Sigmoid colon (tissue), 7 donors: Measurements from ENCODE around the gene PUS7L. TPM values are rescaled to one million over a fixed set of nuclear protein-coding genes. Genes with fewer than 3 reads are reported as not detected.
"Not testable (repeated sequence)": the region's sequence is repeated elsewhere in the genome, so short reads cannot be mapped to it uniquely, and the experiment has no call there.

Experiments
- DNase-seq: peaks from one replicate; pipeline ENCODE4 v3.0.0-alpha.2; 2019
- H3K27ac ChIP-seq, 4 donors: fragments of 200-600 bp; sonication (generic); one replicate each; pipeline ENCODE4 v1.5.1; 2016 to 2019; ENCODE audit warnings: mild to moderate bottlenecking in 1 of 4
- H3K27me3 ChIP-seq, 3 donors: fragments of 200-600 bp; sonication (generic); one replicate each; pipeline ENCODE4 v1.5.1; 2019; ENCODE audit warnings: mild to moderate bottlenecking in 1 of 3
- H3K36me3 ChIP-seq, 4 donors: fragments of 200-600 bp; sonication (generic); one replicate each; pipeline ENCODE4 v1.5.1; 2016 to 2019
- H3K4me1 ChIP-seq, 4 donors: fragments of 200-600 bp; sonication (generic); one replicate each; pipeline ENCODE4 v1.5.1; 2017 to 2019
- H3K4me3 ChIP-seq, 4 donors: fragments of 200-600 bp; sonication (generic); one replicate each; pipeline ENCODE4 v1.5.1; 2017 to 2019; ENCODE audit warnings: mild to moderate bottlenecking in 2 of 4, moderate library complexity in 1 of 4
- H3K9me3 ChIP-seq, 4 donors: fragments of 200-600 bp in 3 of 4; sonication (generic) in 3 of 4; one replicate each; pipeline versions ENCODE4 v1.5.1 to v1.6.1; 2013 to 2019
- CTCF ChIP-seq, 4 experiments: fragments of 450-650 bp in 3 of 4; fragments of 200-600 bp in 1 of 4; IDR thresholded peaks; one replicate each; pipeline ENCODE4 v1.5.1; 2016 to 2019; ENCODE audit warnings: antibody characterized with exemption in 4 of 4, mild to moderate bottlenecking in 3 of 4, moderate library complexity in 2 of 4
- EP300 ChIP-seq, 4 donors: sonication (generic); formaldehyde crosslinking; IDR thresholded peaks; one replicate each; pipeline ENCODE4 v1.6.1; 2017; ENCODE audit warnings: antibody characterized with exemption in 4 of 4
- POLR2A ChIP-seq, 2 donors: fragments of 450-650 bp; IDR thresholded peaks; one replicate each; pipeline ENCODE4 v1.6.1; 2016; ENCODE audit warnings: antibody characterized with exemption in 2 of 2, mild to moderate bottlenecking in 2 of 2, moderate library complexity in 2 of 2
- POLR2AphosphoS5 ChIP-seq, 4 donors: sonication (generic); formaldehyde crosslinking; IDR thresholded peaks; one replicate each; pipeline ENCODE4 v1.6.1; 2017; ENCODE audit warnings: antibody characterized with exemption in 4 of 4
- WGBS, 2 donors: extraction: QIAGEN DNeasy Blood & Tissue Kit; methylation state at CpG; one replicate each; pipeline ENCODE4 v1.1.7; 2013; 5-methylcytosine and 5-hydroxymethylcytosine counted together
- intact Hi-C: fragments of 100-400 bp; cut with DNase I; formaldehyde crosslinking; loops from one replicate; pipeline ENCODE4 v1.15.1; 2023
- polyA plus RNA-seq, 3 donors: library from polyadenylated mRNA; stranded (reverse); fragments of 200-250 nt; gene quantifications; one replicate each; pipeline ENCODE4 v1.2.3, GENCODE V29; 2013
- total RNA-seq, 4 donors: library from RNA; depleted of rRNA; stranded (reverse); fragments of >200 nt; gene quantifications; one replicate each; pipeline ENCODE4 v1.1.0, GENCODE V29; 2016
- donor health status: healthy with polysubstance abuse.
- donor health status: Bipolar disorder and iron deficiency.
- donor health status: healthy.

The PUS7L gene
- total and polyA plus RNA-seq, 7 donors, result 1.2 to 17.1 (median 6.3) TPM

GRCh38 chr12:43754015-43754414, 4.6 kb downstream of the PUS7L start:
- DNase-seq, result no peak
- peaks cover 0 to 14% (median 5%) of the 10 kb centered on the region in 4 donors for H3K4me1 ChIP-seq
- no peaks in the 10 kb centered on the region for H3K9me3 ChIP-seq
- no peak overlapping the region for H3K4me3 ChIP-seq
- TF ChIP-seq CTCF (IDR thresholded peaks at IDR 0.05), result no peak
- TF ChIP-seq POLR2AphosphoS5 (IDR thresholded peaks at IDR 0.05), result no peak
- WGBS, 2 donors, result 89 to 91% methylated on average over 3 of the region's 3 CpGs
- H3K27ac ChIP-seq, result no peak overlapping the region
- no peaks in the 10 kb centered on the region for H3K27me3 ChIP-seq
- intact Hi-C loops, result no loop called here
- H3K36me3 ChIP-seq, result peaks cover 0 to 19% (median 0%) of the 10 kb centered on the region in 4 donors

DNA sequence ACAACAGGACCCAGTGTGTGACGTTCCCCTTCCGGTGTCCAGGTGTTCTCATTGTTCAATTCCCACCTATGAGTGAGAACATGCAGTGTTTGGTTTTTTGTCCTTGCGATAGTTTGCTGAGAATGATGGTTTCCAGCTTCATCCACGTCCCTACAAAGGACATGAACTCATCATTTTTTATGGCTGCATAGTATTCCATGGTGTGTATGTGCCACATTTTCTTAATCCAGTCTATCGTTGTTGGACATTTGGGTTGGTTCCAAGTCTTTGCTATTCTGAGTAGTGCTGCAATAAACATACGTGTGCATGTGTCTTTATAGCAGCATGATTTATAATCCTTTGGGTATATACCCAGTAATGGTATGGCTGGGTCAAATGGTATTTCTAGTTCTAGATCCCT, 7.2 kb downstream of the PUS7L start:
- 95 to 96% methylated on average over 5 of the region's 6 CpGs for WGBS, 2 donors
- H3K4me3 ChIP-seq, intact Hi-C loops: not testable (repeated sequence)

GRCh38 chr12:43750814-43751213, 7.8 kb downstream of the PUS7L start:
- Histone ChIP-seq H3K9me3 (no peaks in the 10 kb centered on the region), H3K36me3 (peaks cover 0 to 19% (median 0%) of the 10 kb centered on the region in 4 donors), H3K27me3 (no peaks in the 10 kb centered on the region), H3K4me1 (peaks cover 0 to 6% (median 0%) of the 10 kb centered on the region in 4 donors), H3K27ac (no peak overlapping the region), H3K4me3 (no peak overlapping the region)
- DNase-seq, result no peak
- WGBS, 2 donors, result 91 to 95% methylated on average over 3 of the region's 3 CpGs
- intact Hi-C loops, result no loop called here
- TF ChIP-seq EP300 (IDR thresholded peaks at IDR 0.05) (no peak), POLR2AphosphoS5 (IDR thresholded peaks at IDR 0.05) (no peak), POLR2A (IDR thresholded peaks at IDR 0.05) (no peak), CTCF (IDR thresholded peaks at IDR 0.05) (no peak)

More for the DNA sequence above, 7.2 kb downstream of the PUS7L start:
- not testable (repeated sequence) for H3K27me3 ChIP-seq, H3K27ac ChIP-seq, DNase-seq, H3K9me3 ChIP-seq, H3K4me1 ChIP-seq
- peaks cover 0 to 19% (median 0%) of the 10 kb centered on the region in 4 donors for H3K36me3 ChIP-seq

GRCh38 chr12:43749016-43749415, 9.6 kb downstream of the PUS7L start:
- Histone ChIP-seq H3K27me3 (no peaks in the 10 kb centered on the region), H3K4me1 (peaks cover 0 to 6% (median 0%) of the 10 kb centered on the region in 4 donors), H3K36me3 (peaks cover 0 to 26% (median 0%) of the 10 kb centered on the region in 4 donors), H3K9me3 (no peaks in the 10 kb centered on the region), H3K4me3 (no peak overlapping the region), H3K27ac (no peak overlapping the region)
- intact Hi-C loops, result no loop called here
- no peak for TF ChIP-seq POLR2AphosphoS5 (IDR thresholded peaks at IDR 0.05)
- no peak for TF ChIP-seq POLR2A (IDR thresholded peaks at IDR 0.05)
- TF ChIP-seq CTCF (IDR thresholded peaks at IDR 0.05), result no peak
- no peak for TF ChIP-seq EP300 (IDR thresholded peaks at IDR 0.05)
- WGBS, 2 donors, result 95 to 96% methylated on average over 5 of the region's 5 CpGs
- no peak for DNase-seq

DNA sequence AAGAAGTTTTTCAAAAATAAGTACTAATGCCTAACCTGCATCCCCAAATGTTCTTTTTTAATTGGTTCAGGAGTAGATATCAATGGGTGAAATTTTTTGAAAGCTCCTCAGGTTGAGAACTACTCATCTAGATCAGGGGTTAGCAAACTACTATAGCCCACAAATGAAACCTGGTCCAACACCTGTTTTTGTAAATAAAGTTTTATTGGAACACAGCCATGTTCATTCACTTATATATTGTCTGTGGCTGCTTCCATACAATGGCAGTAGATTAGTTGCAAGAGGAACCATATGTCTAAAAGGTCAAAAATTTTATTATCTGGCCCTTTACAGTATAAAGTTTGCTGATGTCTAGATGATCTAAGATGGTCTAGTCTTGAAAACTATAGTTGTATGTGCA, 13.8 kb downstream of the PUS7L start:
- no peaks in the 10 kb centered on the region for H3K4me1 ChIP-seq
- no peaks in the 10 kb centered on the region for H3K9me3 ChIP-seq
- no peaks in the 10 kb centered on the region for H3K27me3 ChIP-seq
- no peak for DNase-seq
- H3K27ac ChIP-seq, result no peak overlapping the region
- H3K36me3 ChIP-seq, result peaks cover 0 to 45% (median 0%) of the 10 kb centered on the region in 4 donors
- intact Hi-C loops, result no loop called here
- TF ChIP-seq CTCF (IDR thresholded peaks at IDR 0.05), result no peak
- no peak for TF ChIP-seq EP300 (IDR thresholded peaks at IDR 0.05)
- TF ChIP-seq POLR2A (IDR thresholded peaks at IDR 0.05), result no peak
- H3K4me3 ChIP-seq, result no peak overlapping the region
